NCI-H460 (cell line): Measurements from ENCODE around the gene EDARADD. TPM values are rescaled to one million over a fixed set of nuclear protein-coding genes. Genes with fewer than 3 reads are reported as not detected.

Experiments
- total RNA-seq: library from RNA; depleted of rRNA; stranded (reverse); fragments of >200 nt; shearing (Covaris generic); gene quantifications from 2 replicates; pipeline ENCODE4 v1.2.3, GENCODE V29; 2014; rRNA removed

EDARADD gene
- total RNA-seq, 1 experiment from 2014 or later: 0.52 TPM

Other genes with a start within 250 kb of the EDARADD start
- gene ERO1B, start 112.3 kb upstream of the EDARADD start, total RNA-seq: 11.0 and 16.7 TPM in 2 replicates
- gene LGALS8, start 129.7 kb downstream of the EDARADD start, total RNA-seq: 216 and 226 TPM in 2 replicates
- gene HEATR1, start 210.2 kb downstream of the EDARADD start, total RNA-seq: 84.3 and 102 TPM in 2 replicates